ENCODE results near the gene SENP8. TPM values are rescaled to one million over a fixed set of nuclear protein-coding genes. Genes with fewer than 3 reads are reported as not detected.

SENP8 gene
- total RNA-seq, 1 donor from 2014 or later = 1.0 TPM

- no peak for DNase-seq (ENCODE audit: low read depth in 2 of 2)
Measured at GRCh38 chr15:72113347-72114031, 4.7 kb upstream of the SENP8 start.

GRCh38 chr15:72116731-72117485 lies 1.3 kb upstream of the SENP8 start:
- peak; percentile 6 to 50 for DNase-seq (ENCODE audit: low read depth in 2 of 2)

- peak; percentile 30 to 81 for DNase-seq (ENCODE audit: low read depth in 2 of 2)
Measured at GRCh38 chr15:72117486-72118016, 652 bp upstream of the SENP8 start.

DNA sequence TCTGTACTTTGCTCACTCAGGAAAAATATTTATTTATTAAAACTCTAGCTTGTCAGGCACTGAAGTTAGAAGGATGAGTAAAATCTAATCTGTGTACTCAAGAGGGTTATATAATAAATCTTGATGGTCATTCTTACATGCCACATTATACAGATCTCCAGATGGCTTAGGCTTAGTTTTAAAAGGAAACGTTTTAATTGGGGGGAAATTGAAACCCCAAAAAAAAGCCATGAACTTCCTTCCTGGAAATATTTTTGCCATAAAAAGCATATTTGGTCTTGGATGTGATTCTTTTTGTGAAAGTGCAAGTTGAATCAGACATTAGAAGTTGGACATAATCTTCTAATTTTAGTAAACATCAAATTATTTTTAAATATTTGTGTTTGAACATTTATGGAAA lies 6.0 kb downstream of the SENP8 start:
- no peak for DNase-seq (ENCODE audit: low read depth in 2 of 2)

DNA sequence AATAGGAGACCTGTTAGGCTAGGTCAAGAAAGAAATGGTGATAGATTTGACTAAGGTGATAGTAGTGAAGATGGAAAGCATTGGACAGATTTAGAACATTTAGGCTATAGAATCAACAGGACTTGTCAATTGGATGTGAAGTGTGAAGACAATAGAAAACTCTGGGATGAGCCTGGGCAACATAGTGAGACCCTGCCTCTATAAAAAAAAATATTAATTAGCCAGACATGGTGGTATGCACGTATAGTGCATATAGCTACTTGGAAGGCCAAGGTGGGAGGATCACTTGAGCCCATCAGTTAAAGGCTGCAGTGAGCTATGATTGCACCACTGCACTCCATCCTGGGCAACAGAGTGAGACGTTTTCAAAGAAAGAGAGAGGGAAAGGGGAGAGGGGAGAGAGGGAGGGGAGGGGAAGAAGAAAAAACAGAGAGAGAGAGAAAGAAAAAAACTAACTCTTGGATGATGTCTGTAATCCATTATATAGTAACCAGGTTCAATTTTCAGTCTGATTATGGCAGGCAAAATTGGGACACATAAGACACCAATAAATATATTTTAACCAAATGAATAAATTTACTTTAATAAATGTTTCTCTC lies 9.6 kb downstream of the SENP8 start:
- no peak for DNase-seq (ENCODE audit: low read depth in 2 of 2)

- DNase-seq (ENCODE audit: low read depth in 2 of 2) = no peak
Measured at GRCh38 chr15:72128359-72128758, 10.2 kb downstream of the SENP8 start.

DNA sequence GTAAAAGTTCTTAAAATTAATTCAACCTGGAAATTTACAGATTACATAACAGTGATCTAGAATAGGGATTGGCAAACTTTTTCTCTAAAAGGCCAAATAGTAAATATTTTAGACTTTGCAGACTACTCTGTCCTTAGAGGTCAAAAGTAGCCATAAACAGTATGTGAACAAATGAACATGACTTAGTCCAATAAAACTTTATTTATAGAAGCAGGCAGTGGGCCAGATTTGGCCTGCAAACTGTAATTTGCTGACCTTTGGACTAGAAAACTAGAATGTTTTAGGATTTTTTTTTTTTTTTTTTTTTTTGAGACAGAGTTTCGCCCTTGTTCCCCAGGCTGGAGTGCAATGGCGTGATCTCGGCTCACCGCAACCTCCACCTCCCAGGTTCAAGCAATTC lies 12.1 kb downstream of the SENP8 start:
- no peak for DNase-seq (ENCODE audit: low read depth in 2 of 2)

GRCh38 chr15:72131922-72132321 lies 13.7 kb downstream of the SENP8 start:
- DNase-seq (ENCODE audit: low read depth in 2 of 2) = no peak

- no peak for DNase-seq (ENCODE audit: low read depth in 2 of 2)
Measured at GRCh38 chr15:72133211-72133610, 15.0 kb downstream of the SENP8 start.

GRCh38 chr15:72135719-72136118 lies 17.5 kb downstream of the SENP8 start:
- no peak for DNase-seq (ENCODE audit: low read depth in 2 of 2)

DNA sequence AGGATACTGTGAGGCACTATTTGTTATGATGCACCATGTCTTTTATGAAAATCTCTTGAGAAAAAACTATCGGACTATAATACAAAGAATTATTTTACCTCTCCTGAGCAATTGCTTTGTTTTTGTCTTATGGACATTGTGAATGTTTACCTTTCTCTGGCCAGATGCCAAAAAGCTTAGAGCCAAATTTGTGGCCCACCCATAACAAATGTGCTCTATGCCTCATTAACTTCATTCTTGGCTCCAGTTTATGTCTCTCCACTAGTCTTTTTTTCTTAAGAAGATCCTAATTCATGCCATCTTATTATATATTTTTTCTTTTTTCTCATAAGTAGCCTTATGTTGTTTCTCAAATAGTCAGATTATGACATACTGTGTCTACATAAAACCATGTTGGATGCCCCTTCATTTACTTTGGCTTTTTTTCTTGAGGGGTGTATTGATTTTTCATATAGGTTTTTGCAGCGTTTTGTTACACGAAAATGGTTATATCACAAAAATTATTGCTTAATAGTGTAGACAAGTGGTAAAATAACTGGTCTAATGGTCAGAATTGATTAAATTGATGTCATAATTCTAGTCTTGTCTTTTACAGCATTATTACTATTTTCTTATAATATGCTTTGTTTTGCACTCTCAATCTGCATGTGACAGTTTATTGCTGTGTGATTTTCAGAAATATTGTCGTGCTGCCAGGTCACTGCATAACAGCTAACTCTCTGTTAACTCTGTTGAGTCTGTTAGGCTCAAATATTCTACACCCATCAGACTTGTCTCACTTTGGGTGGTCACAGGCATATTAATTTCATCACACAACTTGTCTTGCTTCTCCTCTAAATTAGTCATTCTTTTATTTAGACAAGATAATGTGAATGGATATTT lies 18.2 kb downstream of the SENP8 start:
- DNase-seq (ENCODE audit: low read depth in 2 of 2) = no peak

DNA sequence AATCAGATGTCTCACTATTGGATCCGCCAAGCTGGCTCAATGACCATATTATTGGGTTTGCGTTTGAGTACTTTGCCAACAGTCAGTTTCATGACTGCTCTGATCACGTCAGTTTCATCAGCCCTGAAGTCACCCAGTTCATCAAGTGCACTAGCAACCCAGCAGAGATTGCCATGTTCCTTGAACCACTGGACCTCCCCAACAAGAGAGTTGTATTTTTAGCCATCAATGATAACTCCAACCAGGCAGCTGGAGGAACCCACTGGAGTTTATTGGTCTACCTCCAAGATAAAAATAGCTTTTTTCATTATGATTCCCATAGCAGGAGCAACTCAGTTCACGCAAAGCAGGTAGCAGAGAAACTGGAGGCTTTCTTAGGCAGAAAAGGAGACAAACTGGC lies 21.5 kb downstream of the SENP8 start:
- DNase-seq (ENCODE audit: low read depth in 2 of 2) = no peak

DNA sequence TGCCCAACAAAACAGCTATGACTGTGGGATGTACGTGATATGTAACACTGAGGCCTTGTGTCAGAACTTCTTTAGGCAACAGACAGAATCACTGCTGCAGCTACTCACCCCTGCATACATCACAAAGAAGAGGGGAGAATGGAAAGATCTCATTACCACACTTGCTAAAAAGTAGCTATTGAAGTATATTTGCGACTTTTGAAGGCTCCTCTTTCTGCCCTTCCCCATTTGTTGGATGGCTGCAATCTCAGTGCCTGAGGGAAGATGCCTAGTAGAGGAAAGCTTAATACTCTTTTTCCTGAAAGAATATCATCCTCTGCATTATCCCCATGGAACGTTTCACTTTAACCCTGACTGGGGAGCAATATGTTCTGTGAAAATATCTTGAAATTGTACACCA lies 21.9 kb downstream of the SENP8 start:
- no peak for DNase-seq (ENCODE audit: low read depth in 2 of 2)

GRCh38 chr15:72141171-72142084 lies 23.2 kb downstream of the SENP8 start:
- DNase-seq (ENCODE audit: low read depth in 2 of 2) = peak in 1 of 2 donors; percentile 47

DNA sequence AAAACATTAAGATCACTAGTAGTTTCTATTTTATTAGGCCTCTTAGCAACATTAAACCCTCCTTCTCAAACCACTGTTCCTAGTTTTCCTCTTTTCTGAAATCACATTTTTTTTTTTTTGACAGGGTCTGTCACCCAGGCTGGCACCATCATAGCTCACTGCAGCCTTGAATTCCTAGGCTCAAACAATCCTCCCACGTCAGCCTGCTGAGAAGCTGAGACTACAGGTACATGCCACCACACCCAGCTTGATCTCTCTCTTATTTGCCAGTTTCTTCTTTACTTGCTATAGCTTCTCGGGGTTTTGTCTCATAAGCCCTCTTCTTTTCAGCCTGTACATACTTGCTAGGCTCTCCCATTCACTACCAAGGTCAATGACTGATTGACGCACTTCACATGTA lies 28.0 kb downstream of the SENP8 start:
- no peak for DNase-seq (ENCODE audit: low read depth in 2 of 2)

- DNase-seq (ENCODE audit: low read depth in 2 of 2) = no peak
Measured at GRCh38 chr15:72146934-72147333, 28.7 kb downstream of the SENP8 start.

- no peak for DNase-seq (ENCODE audit: low read depth in 2 of 2)
Measured at GRCh38 chr15:72147418-72147817, 29.2 kb downstream of the SENP8 start.

GRCh38 chr15:72153269-72154000 lies 35.2 kb downstream of the SENP8 start:
- DNase-seq (ENCODE audit: low read depth in 2 of 2) = peak in 1 of 2 donors; percentile 53

- DNase-seq (ENCODE audit: low read depth in 2 of 2) = no peak
Measured at GRCh38 chr15:72154316-72154715, 36.1 kb downstream of the SENP8 start.

All from dermis microvascular lymphatic vessel endothelial cell (primary cell).